Endothelial cell of umbilical vein (primary cell): Measurements from ENCODE around the gene FBH1. TPM values are rescaled to one million over a fixed set of nuclear protein-coding genes. Genes with fewer than 3 reads are reported as not detected.

Source experiments
- BruUV-seq: library from RNA; stranded (reverse); fragments of 400-500 nt; replicated peaks from 2 replicates; lab custom pipeline; 2021; lab: Mats Ljungman, UMichigan
- CTCF ChIA-PET: fragments of 300-600, 350-600 bp; sonication (Branson Sonifier 250); formaldehyde crosslinking; loops from one replicate; lab custom pipeline; 2021; ENCODE audit warnings: antibody characterized with exemption, inconsistent platforms; lab: Charles Lee
- POLR2A ChIA-PET: fragments of 300-600, 350-600 bp; sonication (Branson Sonifier 250); formaldehyde crosslinking; loops from one replicate; lab custom pipeline; 2021; ENCODE audit warnings: antibody characterized with exemption, inconsistent platforms; lab: Charles Lee
- DNase-seq: peaks from one replicate; pipeline ENCODE4 v3.0.0-alpha.2; 2011; ENCODE audit warnings: low read depth, low spot score
- FAIRE-seq: peaks from 2 replicates; lab custom pipeline; 2011; peaks lifted over from hg19 to GRCh38; lab: Jason Lieb, UNC
- H2AFZ ChIP-seq: 2 replicates; pipeline ENCODE4 v1.6.0; 2012; ENCODE audit warnings: low read depth, low read length, control low read depth, inconsistent platforms
- H3K27ac ChIP-seq: 2 replicates; pipeline ENCODE4 v1.5.1; 2011; ENCODE audit warnings: low read depth, mild to moderate bottlenecking, control low read depth, low read length, moderate library complexity; ENCODE audit not compliant: insufficient read depth
- H3K27me3 ChIP-seq, 2 experiments: 2 replicates each; pipeline versions ENCODE4 v1.6.0 to v1.6.1; 2011; ENCODE audit warnings: low read length in 2 of 2, mixed read lengths in 1 of 2; ENCODE audit not compliant: control insufficient read depth in 2 of 2, insufficient read depth in 2 of 2
- H3K36me3 ChIP-seq, 2 experiments: 2 replicates in 1 of 2; 3 replicates in 1 of 2; pipeline ENCODE4 v1.5.1; 2011; ENCODE audit warnings: low read length in 2 of 2, mild to moderate bottlenecking in 1 of 2, moderate library complexity in 1 of 2; ENCODE audit not compliant: control insufficient read depth in 2 of 2, insufficient read depth in 2 of 2; ENCODE audit errors: extremely low read depth in 1 of 2
- H3K4me1 ChIP-seq: 3 replicates; pipeline ENCODE4 v1.5.1; 2011; ENCODE audit warnings: mild to moderate bottlenecking, low read length; ENCODE audit not compliant: control insufficient read depth, insufficient read depth; ENCODE audit errors: extremely low read depth
- H3K4me2 ChIP-seq: 2 replicates; pipeline ENCODE4 v1.6.1; 2011; ENCODE audit warnings: low read length, control low read depth, mixed read lengths; ENCODE audit not compliant: insufficient read depth
- H3K4me3 ChIP-seq, 3 experiments: fragments of 200-600 bp in 1 of 3; sonication (generic), shearing (Covaris generic) in 1 of 3; replicated peaks in 1 of 3; 2 replicates each; pipeline ENCODE4 v1.5.1; 2011 to 2016; ENCODE audit warnings: control low read depth in 3 of 3, low read length in 3 of 3, mild to moderate bottlenecking in 2 of 3, inconsistent platforms in 1 of 3, low read depth in 1 of 3, moderate library complexity in 1 of 3; ENCODE audit not compliant: insufficient read depth in 1 of 3
- H3K79me2 ChIP-seq: 2 replicates; pipeline ENCODE4 v1.6.0; 2012; ENCODE audit warnings: low read length, inconsistent platforms; ENCODE audit not compliant: control insufficient read depth, insufficient read depth
- H3K9ac ChIP-seq: replicated peaks from 2 replicates; pipeline ENCODE3; 2011; ENCODE audit warnings: low read length, control low read depth; ENCODE audit not compliant: insufficient read depth; ENCODE audit errors: extremely low read depth
- H3K9me1 ChIP-seq: replicated peaks from 3 replicates; pipeline ENCODE4 v1.6.0; 2011; ENCODE audit warnings: mild to moderate bottlenecking, low read length; ENCODE audit not compliant: control insufficient read depth, insufficient read depth; ENCODE audit errors: extremely low read depth
- H3K9me3 ChIP-seq: replicated peaks from 2 replicates; pipeline ENCODE4 v1.5.1; 2012; ENCODE audit warnings: low read length, inconsistent platforms; ENCODE audit not compliant: control insufficient read depth, insufficient read depth
- H4K20me1 ChIP-seq: replicated peaks from 2 replicates; pipeline ENCODE3; 2011; ENCODE audit warnings: mild to moderate bottlenecking, low read length; ENCODE audit not compliant: control insufficient read depth, insufficient read depth; ENCODE audit errors: extremely low read depth
- FOS ChIP-seq: IDR thresholded peaks from 2 replicates; pipeline ENCODE4 v1.6.1; 2011; ENCODE audit warnings: mild to moderate bottlenecking, low read length, moderate library complexity, borderline replicate concordance; ENCODE audit not compliant: insufficient read depth
- GATA2 ChIP-seq: IDR thresholded peaks from 2 replicates; pipeline ENCODE4 v1.7.0; 2011; ENCODE audit warnings: low read depth, mild to moderate bottlenecking, moderate library complexity, mixed read lengths, low read length; ENCODE audit not compliant: insufficient read length, insufficient read depth
- JUN ChIP-seq: IDR thresholded peaks from 2 replicates; pipeline ENCODE4 v1.6.1; 2011; ENCODE audit warnings: borderline replicate concordance, low read depth; ENCODE audit not compliant: insufficient read length, insufficient read depth
- MAX ChIP-seq: IDR thresholded peaks from 2 replicates; pipeline ENCODE4 v1.6.1; 2011; ENCODE audit not compliant: insufficient read depth, insufficient read length
- POLR2A ChIP-seq: IDR thresholded peaks from 2 replicates; pipeline ENCODE4 v1.6.1; 2012; ENCODE audit warnings: low read depth, mild to moderate bottlenecking, control low read depth, low read length
- POLR2AphosphoS5 ChIP-seq: IDR thresholded peaks from 2 replicates; pipeline ENCODE4 v1.6.1; 2012; ENCODE audit warnings: low read depth, mild to moderate bottlenecking, control low read depth, low read length, moderate library complexity; ENCODE audit not compliant: insufficient read depth
- dilution Hi-C: fragments of 300-500 bp; cut with MboI; formaldehyde crosslinking; loops from one replicate; pipeline ENCODE4 v1.15.0; 2019; ENCODE audit warnings: low sequenced_read_pairs; ENCODE audit not compliant: extremely low pct_ligation_motif_present
- intact Hi-C: fragments of 100-400 bp; cut with micrococcal nuclease; formaldehyde crosslinking; loops from one replicate; pipeline ENCODE4 v1.10.0; 2022
- polyA plus RNA-seq, 4 experiments: library from polyadenylated mRNA; depleted of rRNA in 3 of 4; stranded (reverse) in 3 of 4; unstranded in 1 of 4; fragments of >200 nt; gene quantifications; 2 replicates each; pipeline versions ENCODE4 v1.2.1 to v1.2.3, GENCODE V29; 2011 to 2012; ENCODE audit warnings: missing spikeins in 1 of 4
- total RNA-seq: library from RNA; stranded (reverse); gene quantifications from 2 replicates; pipeline ENCODE4 v1.2.3, GENCODE V29; 2021

The FBH1 gene
- total and polyA plus RNA-seq, 2 donors (not counting 3 experiments of a cell fraction or from before 2014, with no cell fraction given): 71.4 to 97.0 TPM

- BruUV-seq: TSS peak; percentile 81
- no peaks in the 10 kb centered on the region for H3K36me3 ChIP-seq
- FAIRE-seq (peak; percentile 97), DNase-seq (peak; percentile 99)
- TF ChIP-seq FOS: peak; percentile 84
- peak; percentile 19 for TF ChIP-seq POLR2AphosphoS5
- TF ChIP-seq JUN: peak; percentile 90
- TF ChIP-seq MAX: no peak
- H3K9me3 ChIP-seq: no peaks in the 10 kb centered on the region
- dilution Hi-C loops: no loop called here
- H3K27me3 ChIP-seq: no peaks in the 10 kb centered on the region
- H3K27ac ChIP-seq: peak overlapping the region; percentile 99
- intact Hi-C loops: loop anchor here (1.0 to 5.0 kb wide), 9 partner anchors 27 to 457 kb away; partner anchors contain the start of genes GDI2, IL15RA and PFKFB3
- CTCF ChIA-PET: interaction anchor here (0.9 to 1.4 kb wide), 10 partner anchors 14 to 1943 kb away, joined by 3 to 5 read pairs (median 4); partner anchors contain the start of genes IL15RA, PFKFB3 and RBM17
- H3K9ac ChIP-seq: peak overlapping the region; percentile 89
- H3K9me1 ChIP-seq: no peaks in the 10 kb centered on the region
- H3K79me2 ChIP-seq: no peaks in the 10 kb centered on the region
- peak overlapping the region; percentile 52 for H2AFZ ChIP-seq
- POLR2A ChIA-PET: interaction anchor here (0.6 kb wide), 1 partner anchor 135 kb away, joined by 5 read pairs; no protein-coding TSS in a partner anchor
- peaks cover 49% of the 10 kb centered on the region for H3K4me1 ChIP-seq
- no peaks in the 10 kb centered on the region for H4K20me1 ChIP-seq
- H3K4me2 ChIP-seq: peak overlapping the region; percentile 72
- peak overlapping the region in 2 of 3 experiments; percentile 28 to 47 for H3K4me3 ChIP-seq
Measured at GRCh38 chr10:5944389-5945189, 54.5 kb downstream of the FBH1 start.

- Histone ChIP-seq H3K4me1 (peaks cover 49% of the 10 kb centered on the region), H3K9ac (peak overlapping the region; percentile 89), H3K36me3 (no peaks in the 10 kb centered on the region), H3K9me1 (no peaks in the 10 kb centered on the region), H3K27me3 (no peaks in the 10 kb centered on the region), H3K27ac (peak overlapping the region; percentile 99), H3K4me3 (peak overlapping the region in 2 of 3 experiments; percentile 28 to 47), H3K4me2 (peak overlapping the region; percentile 72), H3K79me2 (no peaks in the 10 kb centered on the region), H4K20me1 (no peaks in the 10 kb centered on the region), H3K9me3 (no peaks in the 10 kb centered on the region), H2AFZ (peak overlapping the region; percentile 7)
- ChIA-PET POLR2A (no interaction called here), CTCF (interaction anchor here (1.1 to 1.4 kb wide), 4 partner anchors 144 to 1943 kb away, joined by 3 to 5 read pairs (median 3); partner anchors contain the start of genes PFKFB3 and RBM17)
- DNase-seq (no peak), FAIRE-seq (no peak)
- BruUV-seq: no TSS peak
- dilution Hi-C loops: no loop called here
- no peak for TF ChIP-seq GATA2
- TF ChIP-seq POLR2A: peak; percentile 7
- intact Hi-C loops: loop anchor here (1.0 to 5.0 kb wide), 7 partner anchors 32 to 456 kb away; partner anchors contain the start of genes GDI2, IL15RA and PFKFB3
Measured at GRCh38 chr10:5945190-5945509, 55.1 kb downstream of the FBH1 start.
